H1 (cell line): ENCODE results near the gene DDOST. TPM values are rescaled to one million over a fixed set of nuclear protein-coding genes. Genes with fewer than 3 reads are reported as not detected.

Experiments used
- CTCF ChIA-PET: fragments of 300-600 bp; sonication (Branson Sonifier 250); formaldehyde crosslinking; loops from one replicate; lab custom pipeline; 2021; ENCODE audit not compliant: partially characterized antibody; lab: Charles Lee
- POLR2A ChIA-PET: fragments of 300-600 bp; sonication (Branson Sonifier 250); formaldehyde crosslinking; loops from one replicate; lab custom pipeline; 2021; ENCODE audit warnings: inconsistent platforms; ENCODE audit not compliant: partially characterized antibody; lab: Charles Lee
- DNase-seq, 2 experiments: peaks; one replicate each; pipeline versions ENCODE4 v3.0.0 to v3.0.0-alpha.2; 2010 to 2022; ENCODE audit warnings: low spot score in 2 of 2, low read depth in 1 of 2, mixed read lengths in 1 of 2
- FAIRE-seq: peaks from 2 replicates; lab custom pipeline; 2011; peaks lifted over from hg19 to GRCh38; lab: Jason Lieb, UNC
- H2AFZ ChIP-seq: 2 replicates; pipeline ENCODE4 v1.8.1; 2012; ENCODE audit warnings: low read length, inconsistent platforms
- H2AK5ac ChIP-seq: 2 replicates; pipeline ENCODE4 v1.6.1; 2013; ENCODE audit warnings: low read depth, low read length
- H2BK120ac ChIP-seq: replicated peaks from 2 replicates; pipeline ENCODE3; 2013; ENCODE audit warnings: low read depth, low read length, inconsistent platforms
- H2BK12ac ChIP-seq: 2 replicates; pipeline ENCODE4 v1.6.1; 2013; ENCODE audit warnings: low read depth, low read length
- H2BK15ac ChIP-seq: 2 replicates; pipeline ENCODE4 v1.6.1; 2013; ENCODE audit warnings: low read length
- H2BK20ac ChIP-seq: 2 replicates; pipeline ENCODE4 v1.6.1; 2013; ENCODE audit warnings: low read length
- H2BK5ac ChIP-seq: 2 replicates; pipeline ENCODE4 v1.6.1; 2013; ENCODE audit warnings: low read depth, low read length
- H3K14ac ChIP-seq: 2 replicates; pipeline ENCODE4 v1.6.1; 2013; ENCODE audit warnings: inconsistent platforms; ENCODE audit not compliant: insufficient read length
- H3K18ac ChIP-seq: 2 replicates; pipeline ENCODE4 v1.6.1; 2013; ENCODE audit warnings: low read length; ENCODE audit errors: extremely low read depth
- H3K23ac ChIP-seq: 2 replicates; pipeline ENCODE4 v1.6.1; 2013; ENCODE audit warnings: inconsistent platforms; ENCODE audit not compliant: insufficient read length
- H3K23me2 ChIP-seq: 2 replicates; pipeline ENCODE4 v1.6.1; 2013; ENCODE audit warnings: low read depth, low read length
- H3K27ac ChIP-seq: 2 replicates; pipeline ENCODE4 v1.6.1; 2011; ENCODE audit warnings: low read depth, low read length, inconsistent platforms
- H3K27me3 ChIP-seq, 4 experiments: replicated peaks in 1 of 4; 1 replicate in 1 of 4; 2 replicates in 3 of 4; pipeline versions ENCODE4 v1.6.1 to v1.8.1; 2011 to 2013; ENCODE audit warnings: low read length in 3 of 4, mild to moderate bottlenecking in 3 of 4, inconsistent platforms in 2 of 4, mixed read lengths in 2 of 4, moderate library complexity in 1 of 4; ENCODE audit not compliant: control insufficient read depth in 3 of 4, insufficient read depth in 3 of 4; ENCODE audit errors: extremely low read depth in 1 of 4
- H3K36me3 ChIP-seq, 4 experiments: 2 replicates each; pipeline versions ENCODE4 v1.6.1 to v1.8.1; 2011 to 2013; ENCODE audit warnings: mild to moderate bottlenecking in 4 of 4, low read length in 3 of 4, moderate library complexity in 2 of 4, control low read depth in 1 of 4, inconsistent platforms in 1 of 4; ENCODE audit not compliant: insufficient read depth in 4 of 4, control insufficient read depth in 2 of 4
- H3K4ac ChIP-seq: replicated peaks from 2 replicates; pipeline ENCODE3; 2013; ENCODE audit warnings: low read length, low read depth, mixed read lengths, inconsistent platforms; ENCODE audit not compliant: insufficient read length
- H3K4me1 ChIP-seq, 4 experiments: replicated peaks in 1 of 4; 1 replicate in 1 of 4; 2 replicates in 3 of 4; pipeline versions ENCODE4 v1.6.1 to v1.8.1; 2011 to 2013; ENCODE audit warnings: low read length in 3 of 4, inconsistent platforms in 2 of 4, mixed read lengths in 1 of 4; ENCODE audit not compliant: insufficient read depth in 4 of 4, control insufficient read depth in 3 of 4
- H3K4me2 ChIP-seq, 2 experiments: 2 replicates each; pipeline versions ENCODE4 v1.6.1 to v1.8.1; 2011 to 2013; ENCODE audit warnings: low read depth in 2 of 2, low read length in 2 of 2, control low read depth in 1 of 2, inconsistent platforms in 1 of 2, mild to moderate bottlenecking in 1 of 2; ENCODE audit not compliant: insufficient read depth in 1 of 2
- H3K4me3 ChIP-seq, 4 experiments: fragments of 200-600, 300-600 bp in 1 of 4; sonication (generic), shearing (Covaris generic), sonication (Bioruptor Twin) in 1 of 4; 2 replicates each; pipeline versions ENCODE4 v1.5.1 to v1.8.1; 2011 to 2016; ENCODE audit warnings: low read length in 4 of 4, low read depth in 3 of 4, control low read depth in 2 of 4, inconsistent platforms in 2 of 4, mild to moderate bottlenecking in 2 of 4, mixed read lengths in 1 of 4, moderate library complexity in 1 of 4; ENCODE audit not compliant: insufficient read depth in 2 of 4; ENCODE audit errors: extremely low read depth in 1 of 4
- H3K56ac ChIP-seq: replicated peaks from 2 replicates; pipeline ENCODE3; 2013; ENCODE audit warnings: low read depth, mild to moderate bottlenecking, mixed read lengths, low read length, inconsistent platforms; ENCODE audit not compliant: insufficient read length
- H3K79me1 ChIP-seq: 2 replicates; pipeline ENCODE4 v1.6.1; 2013; ENCODE audit warnings: low read depth, low read length, control low read depth
- H3K79me2 ChIP-seq, 2 experiments: 2 replicates each; pipeline versions ENCODE4 v1.6.1 to v1.8.1; 2012 to 2013; ENCODE audit warnings: low read length in 2 of 2, mild to moderate bottlenecking in 2 of 2, inconsistent platforms in 1 of 2; ENCODE audit not compliant: insufficient read depth in 2 of 2, control insufficient read depth in 1 of 2
- H3K9ac ChIP-seq, 4 experiments: replicated peaks in 1 of 4; 1 replicate in 1 of 4; 2 replicates in 3 of 4; pipeline versions ENCODE4 v1.6.1 to v1.8.1; 2011 to 2013; ENCODE audit warnings: low read depth in 3 of 4, low read length in 3 of 4, control low read depth in 2 of 4, mild to moderate bottlenecking in 2 of 4, moderate library complexity in 2 of 4, inconsistent platforms in 1 of 4; ENCODE audit errors: extremely low read depth in 1 of 4
- H3K9me3 ChIP-seq, 2 experiments: 2 replicates each; pipeline versions ENCODE4 v1.6.1 to v1.8.1; 2012 to 2013; ENCODE audit warnings: mild to moderate bottlenecking in 2 of 2, moderate library complexity in 2 of 2, control low read depth in 1 of 2, inconsistent platforms in 1 of 2, low read depth in 1 of 2, low read length in 1 of 2, mixed read lengths in 1 of 2; ENCODE audit not compliant: insufficient read depth in 2 of 2
- H4K20me1 ChIP-seq, 2 experiments: replicated peaks in 1 of 2; 2 replicates each; pipeline versions ENCODE3 to v1.8.1; 2011 to 2013; ENCODE audit warnings: inconsistent platforms in 2 of 2, low read length in 2 of 2, mild to moderate bottlenecking in 1 of 2; ENCODE audit not compliant: insufficient read depth in 2 of 2, control insufficient read depth in 1 of 2
- H4K5ac ChIP-seq: 2 replicates; pipeline ENCODE4 v1.6.1; 2013; ENCODE audit warnings: low read length, low read depth, mixed read lengths, inconsistent platforms; ENCODE audit not compliant: insufficient read length
- H4K8ac ChIP-seq: 2 replicates; pipeline ENCODE4 v1.8.0; 2013; ENCODE audit warnings: mild to moderate bottlenecking, moderate library complexity, low read length, inconsistent platforms; ENCODE audit not compliant: insufficient read depth; ENCODE audit errors: extremely low read depth
- H4K91ac ChIP-seq: replicated peaks from 2 replicates; pipeline ENCODE3; 2013; ENCODE audit warnings: low read length, mixed read lengths, inconsistent platforms; ENCODE audit not compliant: insufficient read length
- MAX ChIP-seq: IDR thresholded peaks from 2 replicates; pipeline ENCODE4 v1.6.1; 2012; ENCODE audit warnings: inconsistent platforms
- PHF8 ChIP-seq: fragments of 200-600 bp; sonication (generic); conservative IDR thresholded peaks from 2 replicates; pipeline ENCODE4 v1.7.1; 2012; ENCODE audit warnings: low read depth, mild to moderate bottlenecking, inconsistent platforms, low read length, moderate library complexity
- POLR2AphosphoS5 ChIP-seq: IDR thresholded peaks from 2 replicates; pipeline ENCODE4 v1.6.1; 2011; ENCODE audit warnings: low read depth, low read length
- SIN3A ChIP-seq, 2 experiments: IDR thresholded peaks in 1 of 2; conservative IDR thresholded peaks in 1 of 2; 2 replicates each; pipeline ENCODE4 v1.6.1; 2011 to 2012; ENCODE audit warnings: low read length in 2 of 2, improper control_type of control experiment in 1 of 2, low read depth in 1 of 2, mild to moderate bottlenecking in 1 of 2
- TEAD4 ChIP-seq: IDR thresholded peaks from 2 replicates; pipeline ENCODE4 v1.6.1; 2012; ENCODE audit warnings: low read depth, low read length, inconsistent platforms, mixed read lengths
- WGBS, 2 experiments: shearing (Covaris generic) in 1 of 2; methylation state at CpG; one replicate each; pipeline versions ENCODE4 v1.1.6 to v1.1.7; 2013 to 2015; ENCODE audit warnings: low lambda C conversion rate in 2 of 2, mixed read lengths in 2 of 2, inconsistent platforms in 1 of 2, low coverage in 1 of 2, missing lambda C conversion rate in 1 of 2; ENCODE audit not compliant: insufficient replicate concordance in 2 of 2, insufficient coverage in 1 of 2, insufficient read length in 1 of 2; ENCODE audit errors: extremely low coverage in 1 of 2, missing lambda C conversion rate in 1 of 2; 5-methylcytosine and 5-hydroxymethylcytosine counted together
- polyA plus RNA-seq, 7 experiments: library from polyadenylated mRNA; depleted of rRNA in 3 of 7; stranded (reverse) in 5 of 7; unstranded in 2 of 7; fragments of >200 nt in 5 of 7; fragments of 200-250 nt in 2 of 7; gene quantifications; 1 replicate in 5 of 7; 2 replicates in 1 of 7; 4 replicates in 1 of 7; pipeline versions ENCODE4 v1.2.1 to v1.2.3, GENCODE V29; 2011 to 2013; ENCODE audit warnings: missing spikeins in 2 of 7, mixed read lengths in 2 of 7
- total RNA-seq: library from RNA; stranded (reverse); fragmentation: NEBNext Ultra II Directional; extraction: Animal tissue kit (Norgen Biotek cat#: 25700); gene quantifications from 2 replicates; pipeline ENCODE4 v1.2.1, GENCODE V29; 2021

DDOST gene
- total and polyA plus RNA-seq, 2 of the 8 experiments (the other 6 are each of a cell fraction or from before 2014, with no cell fraction given) = 253 to 336 TPM

GRCh38 chr1:20666146-20666545 is 5.0 kb upstream of the DDOST start:
- Histone ChIP-seq H3K4me2 (no peak overlapping the region), H3K9ac (no peak overlapping the region), H4K20me1 (no peaks in the 10 kb centered on the region), H2BK5ac (no peak overlapping the region), H3K18ac (no peak overlapping the region), H3K4me1 (peaks cover 0 to 5% (median 3%) of the 10 kb centered on the region in 4 experiments; a peak in 3 of 7 replicates), H3K27ac (no peak overlapping the region), H2AFZ (no peak overlapping the region), H3K36me3 (no peaks in the 10 kb centered on the region), H3K9me3 (no peaks in the 10 kb centered on the region; a peak in 1 of 4 replicates), H3K27me3 (no peaks in the 10 kb centered on the region), H3K4ac (no peak overlapping the region), H3K79me1 (no peaks in the 10 kb centered on the region), H2BK120ac (no peak overlapping the region), H4K91ac (no peak overlapping the region), H3K79me2 (peaks cover 0 to under 1% of the 10 kb centered on the region in 2 experiments; a peak in 1 of 4 replicates), H4K8ac (no peak overlapping the region), H2BK15ac (no peak overlapping the region), H3K56ac (no peak overlapping the region), H2AK5ac (no peak overlapping the region), H3K4me3 (no peak overlapping the region), H3K14ac (no peak overlapping the region), H2BK20ac (no peak overlapping the region), H2BK12ac (no peak overlapping the region), H3K23ac (no peak overlapping the region), H4K5ac (no peak overlapping the region), H3K23me2 (peaks cover 8% of the 10 kb centered on the region)
- WGBS, 2 experiments = 89% methylated on average over 14 of the region's 16 CpGs; no CpG with 5 or more reads in 1 of the 2 experiments
- no peak for FAIRE-seq
- ChIA-PET POLR2A (interaction anchor here (1.4 to 1.5 kb wide), 2 partner anchors 14 to 16 kb away, joined by 3 to 4 read pairs; no protein-coding TSS in a partner anchor), CTCF (interaction anchor here (1.0 to 1.8 kb wide), 6 partner anchors 10 to 92 kb away, joined by 3 to 7 read pairs (median 4); no protein-coding TSS in a partner anchor)
- DNase-seq = no peak
- no peak for TF ChIP-seq SIN3A (conservative IDR thresholded peaks at IDR 0.05 in 1 of 2, IDR thresholded peaks at IDR 0.05 in 1 of 2; ENCODE audit: low read depth in 1 of 2, low read length in 2 of 2)
- TF ChIP-seq PHF8 = no peak
- no peak for TF ChIP-seq POLR2AphosphoS5
- no peak for TF ChIP-seq MAX
- no peak for TF ChIP-seq TEAD4
